ENCODE data around the gene UBAP1.

The UBAP1 gene

DNA sequence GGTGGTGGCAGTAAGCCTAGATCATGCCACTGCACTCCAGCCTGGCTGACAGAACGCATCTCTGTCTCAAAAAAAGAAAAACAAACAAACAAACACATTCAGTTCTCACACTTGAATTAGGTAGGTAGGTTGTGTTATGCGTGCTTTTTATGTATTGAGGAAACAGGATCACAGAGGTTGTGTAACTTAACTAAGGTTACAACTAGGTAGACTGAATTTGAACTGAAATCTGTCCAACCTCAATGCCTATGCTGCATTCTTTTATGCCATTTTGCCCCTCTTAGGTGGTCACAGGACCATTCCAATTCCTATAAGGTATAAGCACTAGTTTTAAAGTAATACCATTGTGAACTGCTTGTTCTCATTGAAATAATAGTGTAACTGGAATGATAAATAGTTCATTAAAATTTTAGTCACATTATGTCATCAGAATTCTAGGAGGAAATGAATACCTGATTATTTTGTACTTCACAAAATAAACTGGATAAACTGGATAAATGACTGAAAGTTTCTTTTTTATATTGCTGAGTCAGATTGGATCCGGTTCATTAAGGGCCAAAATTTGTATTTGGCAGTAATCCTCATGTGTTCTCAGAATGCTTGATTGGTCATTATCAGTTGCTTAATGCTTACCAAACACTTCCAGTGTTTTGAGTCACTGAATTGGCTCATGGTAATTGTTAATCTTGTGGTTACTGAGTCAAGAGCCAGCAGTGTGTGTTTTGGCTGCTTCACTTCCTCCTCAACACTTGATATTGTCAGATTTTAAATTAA, 7.1 kb downstream of the UBAP1 start (continued):
- TF ChIP-seq, protein P1, sequence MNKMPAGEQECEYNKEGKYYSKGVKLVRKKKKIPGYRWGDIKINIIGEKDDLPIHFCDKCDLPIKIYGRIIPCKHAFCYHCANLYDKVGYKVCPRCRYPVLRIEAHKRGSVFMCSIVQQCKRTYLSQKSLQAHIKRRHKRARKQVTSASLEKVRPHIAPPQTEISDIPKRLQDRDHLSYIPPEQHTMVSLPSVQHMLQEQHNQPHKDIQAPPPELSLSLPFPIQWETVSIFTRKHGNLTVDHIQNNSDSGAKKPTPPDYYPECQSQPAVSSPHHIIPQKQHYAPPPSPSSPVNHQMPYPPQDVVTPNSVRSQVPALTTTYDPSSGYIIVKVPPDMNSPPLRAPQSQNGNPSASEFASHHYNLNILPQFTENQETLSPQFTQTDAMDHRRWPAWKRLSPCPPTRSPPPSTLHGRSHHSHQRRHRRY (tag by site-specific recombination; IDR thresholded peaks at IDR 0.05): no peak
- TF ChIP-seq ZNF658 (tag by site-specific recombination; IDR thresholded peaks at IDR 0.05): no peak
- TF ChIP-seq, protein P2, sequence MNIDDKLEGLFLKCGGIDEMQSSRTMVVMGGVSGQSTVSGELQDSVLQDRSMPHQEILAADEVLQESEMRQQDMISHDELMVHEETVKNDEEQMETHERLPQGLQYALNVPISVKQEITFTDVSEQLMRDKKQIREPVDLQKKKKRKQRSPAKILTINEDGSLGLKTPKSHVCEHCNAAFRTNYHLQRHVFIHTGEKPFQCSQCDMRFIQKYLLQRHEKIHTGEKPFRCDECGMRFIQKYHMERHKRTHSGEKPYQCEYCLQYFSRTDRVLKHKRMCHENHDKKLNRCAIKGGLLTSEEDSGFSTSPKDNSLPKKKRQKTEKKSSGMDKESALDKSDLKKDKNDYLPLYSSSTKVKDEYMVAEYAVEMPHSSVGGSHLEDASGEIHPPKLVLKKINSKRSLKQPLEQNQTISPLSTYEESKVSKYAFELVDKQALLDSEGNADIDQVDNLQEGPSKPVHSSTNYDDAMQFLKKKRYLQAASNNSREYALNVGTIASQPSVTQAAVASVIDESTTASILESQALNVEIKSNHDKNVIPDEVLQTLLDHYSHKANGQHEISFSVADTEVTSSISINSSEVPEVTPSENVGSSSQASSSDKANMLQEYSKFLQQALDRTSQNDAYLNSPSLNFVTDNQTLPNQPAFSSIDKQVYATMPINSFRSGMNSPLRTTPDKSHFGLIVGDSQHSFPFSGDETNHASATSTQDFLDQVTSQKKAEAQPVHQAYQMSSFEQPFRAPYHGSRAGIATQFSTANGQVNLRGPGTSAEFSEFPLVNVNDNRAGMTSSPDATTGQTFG (tag by site-specific recombination; IDR thresholded peaks at IDR 0.05; ENCODE audit: borderline replicate concordance): no peak
- TF ChIP-seq ZNF544 (tag by site-specific recombination; IDR thresholded peaks at IDR 0.05): no peak
- TF ChIP-seq, protein P3, sequence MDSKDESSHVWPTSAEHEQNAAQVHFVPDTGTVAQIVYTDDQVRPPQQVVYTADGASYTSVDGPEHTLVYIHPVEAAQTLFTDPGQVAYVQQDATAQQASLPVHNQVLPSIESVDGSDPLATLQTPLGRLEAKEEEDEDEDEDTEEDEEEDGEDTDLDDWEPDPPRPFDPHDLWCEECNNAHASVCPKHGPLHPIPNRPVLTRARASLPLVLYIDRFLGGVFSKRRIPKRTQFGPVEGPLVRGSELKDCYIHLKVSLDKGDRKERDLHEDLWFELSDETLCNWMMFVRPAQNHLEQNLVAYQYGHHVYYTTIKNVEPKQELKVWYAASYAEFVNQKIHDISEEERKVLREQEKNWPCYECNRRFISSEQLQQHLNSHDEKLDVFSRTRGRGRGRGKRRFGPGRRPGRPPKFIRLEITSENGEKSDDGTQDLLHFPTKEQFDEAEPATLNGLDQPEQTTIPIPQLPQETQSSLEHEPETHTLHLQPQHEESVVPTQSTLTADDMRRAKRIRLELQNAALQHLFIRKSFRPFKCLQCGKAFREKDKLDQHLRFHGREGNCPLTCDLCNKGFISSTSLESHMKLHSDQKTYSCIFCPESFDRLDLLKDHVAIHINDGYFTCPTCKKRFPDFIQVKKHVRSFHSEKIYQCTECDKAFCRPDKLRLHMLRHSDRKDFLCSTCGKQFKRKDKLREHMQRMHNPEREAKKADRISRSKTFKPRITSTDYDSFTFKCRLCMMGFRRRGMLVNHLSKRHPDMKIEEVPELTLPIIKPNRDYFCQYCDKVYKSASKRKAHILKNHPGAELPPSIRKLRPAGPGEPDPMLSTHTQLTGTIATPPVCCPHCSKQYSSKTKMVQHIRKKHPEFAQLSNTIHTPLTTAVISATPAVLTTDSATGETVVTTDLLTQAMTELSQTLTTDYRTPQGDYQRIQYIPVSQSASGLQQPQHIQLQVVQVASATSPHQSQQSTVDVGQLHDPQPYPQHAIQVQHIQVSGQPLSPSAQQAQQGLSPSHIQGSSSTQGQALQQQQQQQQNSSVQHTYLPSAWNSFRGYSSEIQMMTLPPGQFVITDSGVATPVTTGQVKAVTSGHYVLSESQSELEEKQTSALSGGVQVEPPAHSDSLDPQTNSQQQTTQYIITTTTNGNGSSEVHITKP (tag by site-specific recombination; IDR thresholded peaks at IDR 0.05): 0 out of 2 replicates have a peak, but pooled peaks have one; percentile 18
- TF ChIP-seq, protein P4, sequence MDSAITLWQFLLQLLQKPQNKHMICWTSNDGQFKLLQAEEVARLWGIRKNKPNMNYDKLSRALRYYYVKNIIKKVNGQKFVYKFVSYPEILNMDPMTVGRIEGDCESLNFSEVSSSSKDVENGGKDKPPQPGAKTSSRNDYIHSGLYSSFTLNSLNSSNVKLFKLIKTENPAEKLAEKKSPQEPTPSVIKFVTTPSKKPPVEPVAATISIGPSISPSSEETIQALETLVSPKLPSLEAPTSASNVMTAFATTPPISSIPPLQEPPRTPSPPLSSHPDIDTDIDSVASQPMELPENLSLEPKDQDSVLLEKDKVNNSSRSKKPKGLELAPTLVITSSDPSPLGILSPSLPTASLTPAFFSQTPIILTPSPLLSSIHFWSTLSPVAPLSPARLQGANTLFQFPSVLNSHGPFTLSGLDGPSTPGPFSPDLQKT (IDR thresholded peaks at IDR 0.05; ENCODE audit: borderline replicate concordance, low read depth, low read length): no peak
- no peak for TF ChIP-seq YY2 (tag by site-specific recombination; IDR thresholded peaks at IDR 0.05)
- no peak for TF ChIP-seq ZNF155 (tag by site-specific recombination; IDR thresholded peaks at IDR 0.05)
- TF ChIP-seq, protein P5, sequence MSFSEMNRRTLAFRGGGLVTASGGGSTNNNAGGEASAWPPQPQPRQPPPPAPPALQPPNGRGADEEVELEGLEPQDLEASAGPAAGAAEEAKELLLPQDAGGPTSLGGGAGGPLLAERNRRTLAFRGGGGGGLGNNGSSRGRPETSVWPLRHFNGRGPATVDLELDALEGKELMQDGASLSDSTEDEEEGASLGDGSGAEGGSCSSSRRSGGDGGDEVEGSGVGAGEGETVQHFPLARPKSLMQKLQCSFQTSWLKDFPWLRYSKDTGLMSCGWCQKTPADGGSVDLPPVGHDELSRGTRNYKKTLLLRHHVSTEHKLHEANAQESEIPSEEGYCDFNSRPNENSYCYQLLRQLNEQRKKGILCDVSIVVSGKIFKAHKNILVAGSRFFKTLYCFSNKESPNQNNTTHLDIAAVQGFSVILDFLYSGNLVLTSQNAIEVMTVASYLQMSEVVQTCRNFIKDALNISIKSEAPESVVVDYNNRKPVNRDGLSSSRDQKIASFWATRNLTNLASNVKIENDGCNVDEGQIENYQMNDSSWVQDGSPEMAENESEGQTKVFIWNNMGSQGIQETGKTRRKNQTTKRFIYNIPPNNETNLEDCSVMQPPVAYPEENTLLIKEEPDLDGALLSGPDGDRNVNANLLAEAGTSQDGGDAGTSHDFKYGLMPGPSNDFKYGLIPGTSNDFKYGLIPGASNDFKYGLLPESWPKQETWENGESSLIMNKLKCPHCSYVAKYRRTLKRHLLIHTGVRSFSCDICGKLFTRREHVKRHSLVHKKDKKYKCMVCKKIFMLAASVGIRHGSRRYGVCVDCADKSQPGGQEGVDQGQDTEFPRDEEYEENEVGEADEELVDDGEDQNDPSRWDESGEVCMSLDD (tag by site-specific recombination; IDR thresholded peaks at IDR 0.05): no peak
- TF ChIP-seq, protein P6, sequence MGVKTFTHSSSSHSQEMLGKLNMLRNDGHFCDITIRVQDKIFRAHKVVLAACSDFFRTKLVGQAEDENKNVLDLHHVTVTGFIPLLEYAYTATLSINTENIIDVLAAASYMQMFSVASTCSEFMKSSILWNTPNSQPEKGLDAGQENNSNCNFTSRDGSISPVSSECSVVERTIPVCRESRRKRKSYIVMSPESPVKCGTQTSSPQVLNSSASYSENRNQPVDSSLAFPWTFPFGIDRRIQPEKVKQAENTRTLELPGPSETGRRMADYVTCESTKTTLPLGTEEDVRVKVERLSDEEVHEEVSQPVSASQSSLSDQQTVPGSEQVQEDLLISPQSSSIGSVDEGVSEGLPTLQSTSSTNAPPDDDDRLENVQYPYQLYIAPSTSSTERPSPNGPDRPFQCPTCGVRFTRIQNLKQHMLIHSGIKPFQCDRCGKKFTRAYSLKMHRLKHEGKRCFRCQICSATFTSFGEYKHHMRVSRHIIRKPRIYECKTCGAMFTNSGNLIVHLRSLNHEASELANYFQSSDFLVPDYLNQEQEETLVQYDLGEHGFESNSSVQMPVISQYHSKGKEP (tag by site-specific recombination; IDR thresholded peaks at IDR 0.05): no peak
- TF ChIP-seq ZSCAN23 (tag by site-specific recombination; IDR thresholded peaks at IDR 0.05): 0 out of 2 replicates have a peak, but pooled peaks have one; percentile 46
- TF ChIP-seq ZNF473 (tag by site-specific recombination; IDR thresholded peaks at IDR 0.05): no peak
- TF ChIP-seq ZNF514 (tag by site-specific recombination; IDR thresholded peaks at IDR 0.05): no peak
- TF ChIP-seq ZNF239 (tag by site-specific recombination; IDR thresholded peaks at IDR 0.05): no peak
- TF ChIP-seq ZNF24 (tag by site-specific recombination; IDR thresholded peaks at IDR 0.05): peak; percentile 83
- TF ChIP-seq ZNF654 (tag by site-specific recombination; IDR thresholded peaks at IDR 0.05; ENCODE audit: low read depth): no peak
- peak; percentile 61; the same call in 1 of the 2 replicates for TF ChIP-seq ZNF184 (tag by site-specific recombination; IDR thresholded peaks at IDR 0.05)
- no peak for TF ChIP-seq BCL11B (tag by site-specific recombination; IDR thresholded peaks at IDR 0.05; ENCODE audit: low read depth)
- TF ChIP-seq, protein P7, sequence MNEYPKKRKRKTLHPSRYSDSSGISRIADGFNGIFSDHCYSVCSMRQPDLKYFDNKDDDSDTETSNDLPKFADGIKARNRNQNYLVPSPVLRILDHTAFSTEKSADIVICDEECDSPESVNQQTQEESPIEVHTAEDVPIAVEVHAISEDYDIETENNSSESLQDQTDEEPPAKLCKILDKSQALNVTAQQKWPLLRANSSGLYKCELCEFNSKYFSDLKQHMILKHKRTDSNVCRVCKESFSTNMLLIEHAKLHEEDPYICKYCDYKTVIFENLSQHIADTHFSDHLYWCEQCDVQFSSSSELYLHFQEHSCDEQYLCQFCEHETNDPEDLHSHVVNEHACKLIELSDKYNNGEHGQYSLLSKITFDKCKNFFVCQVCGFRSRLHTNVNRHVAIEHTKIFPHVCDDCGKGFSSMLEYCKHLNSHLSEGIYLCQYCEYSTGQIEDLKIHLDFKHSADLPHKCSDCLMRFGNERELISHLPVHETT (tag by site-specific recombination; IDR thresholded peaks at IDR 0.05): peak; percentile 88
- TF ChIP-seq, protein P8, sequence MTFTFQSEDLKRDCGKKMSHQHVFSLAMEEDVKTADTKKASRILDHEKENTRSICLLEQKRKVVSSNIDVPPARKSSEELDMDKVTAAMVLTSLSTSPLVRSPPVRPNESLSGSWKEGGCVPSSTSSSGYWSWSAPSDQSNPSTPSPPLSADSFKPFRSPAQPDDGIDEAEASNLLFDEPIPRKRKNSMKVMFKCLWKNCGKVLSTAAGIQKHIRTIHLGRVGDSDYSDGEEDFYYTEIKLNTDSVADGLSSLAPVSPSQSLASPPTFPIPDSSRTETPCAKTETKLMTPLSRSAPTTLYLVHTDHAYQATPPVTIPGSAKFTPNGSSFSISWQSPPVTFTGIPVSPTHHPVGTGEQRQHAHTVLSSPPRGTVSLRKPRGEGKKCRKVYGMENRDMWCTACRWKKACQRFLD (tag by site-specific recombination; IDR thresholded peaks at IDR 0.05): no peak
- TF ChIP-seq, protein P9, sequence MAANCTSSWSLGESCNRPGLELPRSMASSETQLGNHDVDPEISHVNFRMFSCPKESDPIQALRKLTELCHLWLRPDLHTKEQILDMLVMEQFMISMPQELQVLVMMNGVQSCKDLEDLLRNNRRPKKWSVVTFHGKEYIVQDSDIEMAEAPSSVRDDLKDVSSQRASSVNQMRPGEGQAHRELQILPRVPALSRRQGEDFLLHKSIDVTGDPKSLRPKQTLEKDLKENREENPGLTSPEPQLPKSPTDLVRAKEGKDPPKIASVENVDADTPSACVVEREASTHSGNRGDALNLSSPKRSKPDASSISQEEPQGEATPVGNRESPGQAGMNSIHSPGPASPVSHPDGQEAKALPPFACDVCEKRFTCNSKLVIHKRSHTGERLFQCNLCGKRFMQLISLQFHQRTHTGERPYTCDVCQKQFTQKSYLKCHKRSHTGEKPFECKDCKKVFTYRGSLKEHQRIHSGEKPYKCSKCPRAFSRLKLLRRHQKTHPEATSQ (tag by site-specific recombination; IDR thresholded peaks at IDR 0.05): no peak

Measured in HEK293 (cell line).